Activated T-cell treated with anti-CD3 and anti-CD28 coated beads, Interleukin-2, amount 50 U/mL, for 24 hours (primary cell): Measurements from ENCODE around the gene SLC23A1.
A peak's percentile ranks its signal among the peaks of the same experiment; 100 is the strongest.

Experiments used
- DNase-seq: peaks from one replicate; pipeline ENCODE4 v3.0.0-alpha.2; 2020
- H3K27ac Mint-ChIP-seq: 2 replicates; pipeline ENCODE4 v1.8.0; 2020; ENCODE audit warnings: mild to moderate bottlenecking, mixed read lengths
- H3K27me3 Mint-ChIP-seq: 2 replicates; pipeline ENCODE4 v1.8.0; 2020; ENCODE audit warnings: mixed read lengths
- H3K36me3 Mint-ChIP-seq: 2 replicates; pipeline ENCODE4 v1.8.0; 2020; ENCODE audit warnings: low read depth, mixed read lengths
- H3K4me1 Mint-ChIP-seq: 2 replicates; pipeline ENCODE4 v1.8.0; 2020; ENCODE audit warnings: low read depth, mixed read lengths
- H3K4me3 Mint-ChIP-seq: 2 replicates; pipeline ENCODE4 v1.8.0; 2020; ENCODE audit warnings: mild to moderate bottlenecking, moderate library complexity, mixed read lengths
- H3K9me3 Mint-ChIP-seq: 2 replicates; pipeline ENCODE4 v1.8.0; 2020; ENCODE audit warnings: mixed read lengths

Gene SLC23A1

GRCh38 chr5:139383275-139383992, at the start of gene SLC23A1:
TSS of gene SLC23A1 (minus strand) at chr5:139383297. CDS start at chr5:139383253, 44 bp downstream.
- Mint-ChIP-seq H3K4me1 (peaks cover 26% of the 10 kb centered on the region), H3K27me3 (no peaks in the 10 kb centered on the region), H3K4me3 (no peak within 1 kb of the TSS)

DNA sequence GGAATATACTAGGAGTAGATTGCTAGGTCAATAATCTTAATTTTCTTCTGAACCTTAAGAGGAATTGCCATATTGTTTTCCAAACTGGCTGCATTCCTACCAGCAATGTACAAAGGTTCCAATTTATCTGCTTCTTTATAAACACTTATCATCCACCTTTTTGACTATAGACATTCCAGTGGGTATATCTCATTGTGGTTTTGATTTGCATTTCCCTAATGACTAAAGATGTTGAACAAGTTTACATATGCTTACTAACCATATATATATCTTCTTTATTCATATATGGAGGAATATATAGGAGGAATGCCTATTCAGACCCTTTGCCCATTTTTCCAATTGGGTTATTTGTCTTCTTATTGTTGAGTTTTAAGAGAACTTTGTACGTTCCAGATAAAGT, 48.6 kb upstream of the SLC23A1 start:
- Mint-ChIP-seq H3K9me3 (no peaks in the 10 kb centered on the region), H3K36me3 (peaks cover 54% of the 10 kb centered on the region), H3K4me3 (no peak overlapping the region), H3K27ac (no peak overlapping the region), H3K27me3 (no peaks in the 10 kb centered on the region), H3K4me1 (peaks cover 16% of the 10 kb centered on the region)
- no peak for DNase-seq

More at GRCh38 chr5:139383275-139383992, at the start of gene SLC23A1:
- Mint-ChIP-seq H3K9me3 (no peaks in the 10 kb centered on the region), H3K36me3 (no peaks in the 10 kb centered on the region), H3K27ac (no peak within 1 kb of the TSS)
- DNase-seq: no peak

GRCh38 chr5:139430015-139430414, 46.9 kb upstream of the SLC23A1 start:
- Mint-ChIP-seq H3K36me3 (peaks cover 56% of the 10 kb centered on the region), H3K4me1 (peaks cover 16% of the 10 kb centered on the region), H3K4me3 (no peak overlapping the region), H3K9me3 (no peaks in the 10 kb centered on the region), H3K27me3 (no peaks in the 10 kb centered on the region), H3K27ac (peak overlapping the region; percentile 57)
- no peak for DNase-seq

DNA sequence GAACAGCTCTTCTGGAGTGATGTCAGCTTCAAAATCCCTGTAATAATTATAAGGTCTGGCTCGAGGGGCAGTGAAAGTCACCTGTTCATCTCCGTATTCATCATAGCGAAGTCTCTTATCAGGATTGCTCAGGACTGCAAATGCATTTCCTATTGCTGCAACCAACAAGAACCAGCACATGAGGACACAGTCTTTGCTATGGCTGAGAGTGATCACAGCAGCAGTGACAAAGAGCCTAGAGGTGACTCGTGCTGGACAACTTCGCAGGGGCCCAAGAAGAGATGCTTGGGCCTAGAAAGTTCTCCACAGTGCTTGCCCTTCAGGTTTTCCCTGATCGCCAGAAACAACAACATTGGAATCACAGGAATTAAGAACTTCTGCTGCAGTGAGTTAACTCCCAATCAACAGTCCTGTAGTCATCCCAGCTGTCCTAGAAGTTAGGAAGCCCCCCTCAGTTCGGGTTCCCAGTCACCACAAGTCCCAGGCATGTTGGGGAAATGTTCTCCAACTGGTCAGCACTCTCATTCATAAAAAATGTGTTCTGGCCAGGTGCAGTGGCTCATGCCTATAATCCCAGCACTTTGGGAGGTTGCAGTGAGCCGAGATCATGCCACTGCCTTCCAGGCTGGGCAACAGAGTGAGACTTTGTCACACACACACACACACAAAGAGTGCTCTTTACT, 43.2 kb upstream of the SLC23A1 start:
- DNase-seq: peak; percentile 6
- Mint-ChIP-seq H3K27me3 (no peaks in the 10 kb centered on the region), H3K9me3 (no peaks in the 10 kb centered on the region), H3K36me3 (peaks cover 73% of the 10 kb centered on the region), H3K4me3 (no peak overlapping the region), H3K27ac (no peak overlapping the region), H3K4me1 (peaks cover 19% of the 10 kb centered on the region)

DNA sequence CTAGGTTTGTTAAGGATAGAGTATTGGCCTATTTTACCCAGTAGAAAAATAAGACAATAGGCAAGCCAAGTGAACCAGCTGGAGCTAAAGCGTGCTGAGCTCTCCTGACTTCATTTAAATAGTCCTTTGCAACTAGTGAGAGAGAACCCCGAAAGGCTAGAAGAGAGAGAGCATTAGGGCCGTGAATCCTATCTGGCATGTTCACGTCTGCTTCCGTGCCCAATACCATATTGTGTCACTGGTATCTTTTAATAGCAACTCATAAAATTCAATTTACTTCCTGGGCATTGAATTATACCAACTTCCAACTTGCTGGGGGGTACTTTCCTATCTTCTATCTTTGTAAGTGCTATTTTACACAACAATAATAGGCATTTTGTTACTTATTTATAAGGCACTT, 42.4 kb upstream of the SLC23A1 start:
- Mint-ChIP-seq H3K4me3 (no peak overlapping the region), H3K27me3 (no peaks in the 10 kb centered on the region), H3K9me3 (no peaks in the 10 kb centered on the region), H3K4me1 (peaks cover 13% of the 10 kb centered on the region), H3K36me3 (peaks cover 76% of the 10 kb centered on the region), H3K27ac (no peak overlapping the region)
- peak; percentile 2 for DNase-seq

DNA sequence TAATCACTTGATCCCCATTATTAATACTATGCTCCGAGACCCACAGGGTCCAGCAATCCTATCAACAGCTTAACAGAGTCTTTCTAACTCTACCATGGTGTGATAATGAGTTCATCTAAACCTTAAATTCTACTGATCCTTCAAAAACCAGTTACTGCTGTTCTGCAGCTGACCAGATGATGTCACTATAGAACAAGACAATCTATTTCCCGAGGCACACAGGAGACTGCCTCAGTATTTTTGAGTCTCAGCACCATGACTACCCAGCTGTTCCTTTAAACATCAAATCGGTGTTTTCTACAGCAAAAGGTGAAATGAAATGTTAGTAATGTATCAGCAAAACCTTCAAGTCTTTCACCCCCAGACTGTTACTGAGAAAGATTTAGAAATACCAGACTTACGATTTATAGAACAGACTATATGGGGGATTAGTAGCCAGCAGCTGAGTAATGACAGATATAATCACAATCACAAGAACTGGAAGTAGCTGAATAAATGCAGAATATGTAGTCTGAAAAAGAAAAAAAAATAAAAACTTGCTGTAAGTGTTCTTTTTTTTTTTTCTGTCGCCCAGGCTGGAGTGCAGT, 39.3 kb upstream of the SLC23A1 start:
- H3K27ac Mint-ChIP-seq: peak overlapping the region; percentile 64
- DNase-seq: peak; percentile 25
- peaks cover 84% of the 10 kb centered on the region for H3K36me3 Mint-ChIP-seq
- H3K27me3 Mint-ChIP-seq: no peaks in the 10 kb centered on the region
- H3K4me1 Mint-ChIP-seq: peaks cover 11% of the 10 kb centered on the region
- H3K4me3 Mint-ChIP-seq: no peak overlapping the region
- no peaks in the 10 kb centered on the region for H3K9me3 Mint-ChIP-seq

- Mint-ChIP-seq H3K4me3 (no peak overlapping the region), H3K27me3 (no peaks in the 10 kb centered on the region), H3K9me3 (no peaks in the 10 kb centered on the region), H3K4me1 (peaks cover 39% of the 10 kb centered on the region), H3K27ac (no peak overlapping the region), H3K36me3 (peaks cover 83% of the 10 kb centered on the region)
- DNase-seq: peak; percentile 27
Measured at GRCh38 chr5:139419226-139420192, 36.4 kb upstream of the SLC23A1 start.

DNA sequence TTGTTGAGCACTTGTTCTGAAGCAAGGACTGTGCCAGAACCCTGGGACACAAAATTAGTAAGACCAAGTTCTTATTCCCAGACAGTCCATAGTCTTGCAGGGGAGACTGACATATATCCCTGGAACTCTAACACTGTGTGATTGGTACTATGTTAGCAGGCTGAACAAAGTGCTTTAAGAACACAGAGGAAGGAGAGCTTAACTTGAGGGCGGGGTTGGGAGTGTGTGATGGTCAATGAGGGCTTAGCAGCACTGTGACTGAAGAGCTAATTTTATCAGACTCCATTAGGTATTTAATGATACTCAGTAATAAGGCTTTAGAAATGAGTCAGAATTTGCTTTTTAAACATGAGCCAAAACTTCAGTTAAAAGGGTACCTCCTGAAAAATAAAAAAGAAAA, 35.7 kb upstream of the SLC23A1 start:
- H3K27me3 Mint-ChIP-seq: no peaks in the 10 kb centered on the region
- no peaks in the 10 kb centered on the region for H3K9me3 Mint-ChIP-seq
- no peak overlapping the region for H3K4me3 Mint-ChIP-seq
- peaks cover 46% of the 10 kb centered on the region for H3K4me1 Mint-ChIP-seq
- H3K36me3 Mint-ChIP-seq: peaks cover 82% of the 10 kb centered on the region
- peak overlapping the region; percentile 49 for H3K27ac Mint-ChIP-seq
- DNase-seq: peak; percentile 3

GRCh38 chr5:139417214-139417613, 34.1 kb upstream of the SLC23A1 start:
- Mint-ChIP-seq H3K27me3 (no peaks in the 10 kb centered on the region), H3K4me3 (no peak overlapping the region), H3K27ac (peak overlapping the region; percentile 99), H3K9me3 (no peaks in the 10 kb centered on the region), H3K36me3 (peaks cover 84% of the 10 kb centered on the region), H3K4me1 (peaks cover 57% of the 10 kb centered on the region)
- peak; percentile 24 for DNase-seq

DNA sequence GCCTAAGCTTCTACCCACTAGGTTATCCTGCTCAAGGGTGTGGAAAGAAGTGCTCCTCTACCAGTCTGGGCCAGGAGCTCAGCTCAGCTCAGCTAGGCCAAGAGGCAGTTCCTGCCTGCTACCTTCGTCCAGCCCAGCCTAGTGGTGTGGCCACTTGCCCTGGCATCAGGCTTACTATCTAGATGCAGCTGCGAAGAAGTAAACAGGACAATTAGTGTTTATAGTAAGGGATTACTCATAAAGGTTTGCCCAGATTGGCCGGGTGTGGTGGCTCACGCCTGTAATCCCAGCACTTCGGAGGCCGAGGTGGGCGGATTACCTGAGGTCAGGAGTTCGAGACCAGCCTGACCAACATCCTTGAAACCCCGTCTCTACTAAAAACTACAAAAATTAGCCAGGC, 33.6 kb upstream of the SLC23A1 start:
- Mint-ChIP-seq H3K36me3 (peaks cover 86% of the 10 kb centered on the region), H3K27ac (peak overlapping the region; percentile 99), H3K4me1 (peaks cover 56% of the 10 kb centered on the region), H3K9me3 (no peaks in the 10 kb centered on the region), H3K4me3 (no peak overlapping the region), H3K27me3 (no peaks in the 10 kb centered on the region)
- DNase-seq: no peak

DNA sequence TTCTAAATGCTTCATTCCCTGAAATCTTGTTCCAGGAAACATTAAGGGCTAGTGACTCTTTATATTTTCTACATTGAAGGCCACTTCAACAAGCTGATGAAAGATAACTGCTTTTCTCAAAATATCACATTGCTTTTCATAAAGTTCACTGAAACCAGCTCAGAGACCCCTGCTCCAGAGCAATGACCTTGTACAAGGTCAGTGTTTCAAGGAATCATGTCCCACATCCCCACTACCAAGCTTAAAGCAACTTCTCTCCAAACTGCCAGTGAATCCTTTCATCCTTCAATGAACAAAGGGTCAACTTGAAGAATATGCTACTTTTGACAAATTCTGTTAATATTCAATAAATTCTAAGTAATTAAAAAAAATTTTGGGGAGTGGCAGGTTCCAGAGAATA, 32.8 kb upstream of the SLC23A1 start:
- Mint-ChIP-seq H3K9me3 (no peaks in the 10 kb centered on the region), H3K36me3 (peaks cover 85% of the 10 kb centered on the region), H3K4me3 (peak overlapping the region; percentile 56), H3K27ac (peak overlapping the region; percentile 99), H3K27me3 (no peaks in the 10 kb centered on the region), H3K4me1 (peaks cover 56% of the 10 kb centered on the region)
- no peak for DNase-seq

DNA sequence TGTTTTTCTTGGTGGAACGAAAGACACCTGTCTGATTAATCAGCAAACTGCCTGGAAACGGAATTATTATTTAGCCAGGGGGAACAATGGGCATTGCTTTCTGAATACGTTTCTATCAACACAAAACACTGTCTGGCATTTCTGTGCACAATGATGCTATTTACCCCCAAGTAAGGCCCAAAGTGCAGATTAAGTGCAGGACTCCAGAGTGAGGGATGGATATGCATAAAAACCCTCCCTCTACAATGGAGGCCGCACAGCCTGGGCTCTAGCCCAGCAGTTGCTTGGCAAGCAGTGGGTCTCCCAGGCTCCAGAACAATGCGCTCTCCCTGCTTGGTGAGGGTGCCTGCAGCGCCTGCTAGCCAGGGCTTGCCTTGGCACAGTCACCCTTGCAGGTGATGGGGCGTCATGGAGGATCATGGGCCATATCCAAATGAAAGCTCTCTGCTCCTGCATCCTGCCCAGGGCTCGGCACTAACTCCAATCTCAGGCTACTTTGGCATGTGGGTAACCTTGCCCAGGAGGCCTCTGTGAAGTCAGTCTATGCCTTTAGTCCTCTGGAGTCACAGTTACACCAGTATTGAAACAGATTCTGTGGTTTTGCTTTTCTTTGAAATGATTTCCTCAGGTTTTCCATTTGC, 32.2 kb upstream of the SLC23A1 start:
- H3K4me3 Mint-ChIP-seq: peak overlapping the region; percentile 56
- H3K4me1 Mint-ChIP-seq: peaks cover 56% of the 10 kb centered on the region
- DNase-seq: peak; percentile 62

GRCh38 chr5:139414581-139415130, 31.6 kb upstream of the SLC23A1 start:
- no peaks in the 10 kb centered on the region for H3K9me3 Mint-ChIP-seq
- H3K27me3 Mint-ChIP-seq: no peaks in the 10 kb centered on the region
- no peak for DNase-seq
- H3K27ac Mint-ChIP-seq: peak overlapping the region; percentile 99
- peak overlapping the region; percentile 56 for H3K4me3 Mint-ChIP-seq
- peaks cover 73% of the 10 kb centered on the region for H3K36me3 Mint-ChIP-seq
- peaks cover 56% of the 10 kb centered on the region for H3K4me1 Mint-ChIP-seq

More for the DNA sequence above, 32.2 kb upstream of the SLC23A1 start:
- H3K27ac Mint-ChIP-seq: peak overlapping the region; percentile 99
- peaks cover 79% of the 10 kb centered on the region for H3K36me3 Mint-ChIP-seq
- no peaks in the 10 kb centered on the region for H3K9me3 Mint-ChIP-seq
- H3K27me3 Mint-ChIP-seq: no peaks in the 10 kb centered on the region
